ENCODE results near the gene PIRT. TPM values are rescaled to one million over a fixed set of nuclear protein-coding genes. Genes with fewer than 3 reads are reported as not detected.
"Not testable (repeated sequence)": the region's sequence is repeated elsewhere in the genome, so short reads cannot be mapped to it uniquely, and the experiment has no call there.

The PIRT gene
- not detected for total RNA-seq

DNA sequence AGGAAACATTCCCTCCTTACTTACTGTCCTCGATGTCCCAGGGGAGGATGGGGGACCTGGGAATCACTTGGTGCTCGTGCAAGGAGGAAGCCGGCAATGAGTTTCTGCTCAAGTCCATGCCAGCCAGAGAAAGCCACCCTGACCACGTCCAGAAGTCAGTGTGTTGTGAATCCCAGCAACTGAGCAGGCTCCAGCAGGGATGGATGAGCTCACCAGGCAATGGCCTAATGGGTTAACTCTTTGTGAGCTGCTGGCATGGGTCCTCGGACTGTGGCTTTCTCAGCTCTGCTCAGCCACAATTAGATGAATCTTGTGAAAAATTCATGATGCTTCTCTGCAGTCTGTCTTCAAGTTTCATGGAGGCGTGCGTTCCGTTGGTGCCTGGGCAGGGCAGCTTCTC lies at the start of gene PIRT:
PIRT (minus strand) TSS at position 167 of the 400 bp plus-strand sequence. CDS start 12,442 bp downstream, outside the sequence.
- Mint-ChIP-seq H3K4me1 (no peaks in the 10 kb centered on the region), H3K4me3 (no peak within 1 kb of the TSS), H3K27me3 (no peaks in the 10 kb centered on the region), H3K36me3 (ENCODE audit: low read depth) (no peaks in the 10 kb centered on the region), H3K27ac (no peak within 1 kb of the TSS), H3K9me3 (no peaks in the 10 kb centered on the region)
- POLR2A ChIA-PET = no interaction called here
- CTCF ChIA-PET = no interaction called here
- no peak for DNase-seq

DNA sequence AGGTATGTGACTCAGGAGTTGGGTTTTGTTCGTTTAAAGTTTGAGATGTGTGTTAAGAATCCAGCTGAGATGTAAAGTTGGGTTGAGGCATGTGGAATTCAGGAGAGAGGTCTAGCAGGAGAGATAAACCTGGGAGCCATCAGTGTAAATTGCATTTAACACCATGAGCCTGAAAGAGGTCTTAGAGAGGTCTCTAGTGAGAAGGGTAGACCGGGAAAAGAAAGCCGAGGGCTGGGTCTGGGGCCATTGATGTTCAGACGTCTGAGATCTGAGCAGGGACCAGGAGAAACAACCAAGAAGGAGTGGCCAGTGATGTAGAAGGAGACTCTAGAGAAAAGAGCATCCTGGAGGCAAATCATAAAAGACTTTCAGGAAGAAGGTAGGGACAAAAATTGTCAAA lies 44.1 kb upstream of the PIRT start:
- H3K4me1 Mint-ChIP-seq = no peaks in the 10 kb centered on the region
- H3K36me3 Mint-ChIP-seq (ENCODE audit: low read depth) = no peaks in the 10 kb centered on the region
- H3K27me3 Mint-ChIP-seq = no peaks in the 10 kb centered on the region
- H3K27ac Mint-ChIP-seq = no peak overlapping the region
- H3K9me3 Mint-ChIP-seq = no peaks in the 10 kb centered on the region
- no peak for DNase-seq
- no peak overlapping the region for H3K4me3 Mint-ChIP-seq
- ChIA-PET CTCF (no interaction called here), POLR2A (no interaction called here)

DNA sequence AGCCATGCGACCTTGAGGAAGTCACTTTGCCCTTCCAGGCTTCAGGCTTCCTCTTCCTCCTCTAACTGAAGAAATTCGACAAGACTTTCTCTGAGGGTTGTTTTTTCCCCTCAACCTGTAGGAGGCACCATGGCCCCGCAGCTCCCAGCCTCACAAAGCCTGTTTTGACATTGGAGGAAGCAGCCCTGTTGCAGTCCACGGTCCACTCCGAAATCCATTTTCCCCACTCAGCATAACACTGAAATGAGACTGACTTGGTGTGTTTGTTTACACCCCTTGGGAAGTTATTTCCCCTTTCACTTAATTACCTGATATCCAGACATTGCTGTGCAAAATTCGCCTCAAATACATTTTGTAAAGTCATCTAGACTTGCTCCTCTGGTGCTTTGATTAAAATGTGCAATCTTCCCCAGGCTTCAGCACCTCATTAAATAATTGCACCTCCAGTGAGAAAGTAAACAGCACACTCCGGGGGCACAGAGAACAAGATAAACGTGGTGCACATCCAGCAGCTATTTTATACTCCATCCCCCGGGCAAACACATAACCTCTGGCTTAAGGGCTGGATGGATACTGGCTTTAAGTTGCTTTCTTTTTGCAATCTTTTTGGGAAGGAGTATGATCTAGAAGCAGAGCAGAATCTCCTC lies 41.4 kb upstream of the PIRT start:
- Mint-ChIP-seq H3K4me1 (no peaks in the 10 kb centered on the region), H3K27ac (no peak overlapping the region), H3K9me3 (no peaks in the 10 kb centered on the region), H3K4me3 (no peak overlapping the region), H3K27me3 (no peaks in the 10 kb centered on the region), H3K36me3 (ENCODE audit: low read depth) (no peaks in the 10 kb centered on the region)
- ChIA-PET POLR2A (no interaction called here), CTCF (no interaction called here)
- no peak for DNase-seq

DNA sequence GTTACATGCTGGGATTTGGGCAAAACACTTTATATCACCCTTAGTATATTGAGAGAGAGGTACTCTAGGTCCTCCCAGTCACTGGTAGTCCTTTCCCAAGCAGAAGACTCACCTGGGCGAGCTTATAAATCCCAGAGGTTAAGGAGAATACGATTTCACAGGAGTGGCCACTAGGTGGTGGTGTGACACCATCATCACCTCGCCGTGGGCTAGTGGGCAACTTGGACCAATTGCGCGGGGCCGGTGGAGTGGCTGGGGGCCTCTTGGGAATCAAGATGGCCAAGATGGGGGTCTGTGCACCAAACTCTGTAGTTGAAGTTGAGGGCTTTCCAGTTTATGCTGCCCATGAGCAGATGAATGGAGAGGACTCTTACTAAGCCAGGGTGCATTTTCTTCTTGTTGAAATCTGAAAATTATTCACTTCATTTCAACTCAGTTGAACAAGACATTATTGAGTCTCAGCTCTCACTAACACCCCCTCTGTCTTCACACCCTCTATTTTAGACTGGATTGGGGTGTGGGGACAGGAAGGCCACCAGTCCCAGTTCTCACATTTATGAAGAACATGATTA lies 38.2 kb upstream of the PIRT start:
- Mint-ChIP-seq H3K27me3 (no peaks in the 10 kb centered on the region), H3K36me3 (ENCODE audit: low read depth) (no peaks in the 10 kb centered on the region), H3K9me3 (no peaks in the 10 kb centered on the region), H3K4me1 (no peaks in the 10 kb centered on the region), H3K4me3 (no peak overlapping the region), H3K27ac (no peak overlapping the region)
- ChIA-PET POLR2A (no interaction called here), CTCF (interaction anchor here (0.6 to 1.7 kb wide), 9 partner anchors 9 to 768 kb away, joined by 3 to 13 read pairs (median 4); no protein-coding TSS in a partner anchor)
- peak; percentile 18 for DNase-seq

DNA sequence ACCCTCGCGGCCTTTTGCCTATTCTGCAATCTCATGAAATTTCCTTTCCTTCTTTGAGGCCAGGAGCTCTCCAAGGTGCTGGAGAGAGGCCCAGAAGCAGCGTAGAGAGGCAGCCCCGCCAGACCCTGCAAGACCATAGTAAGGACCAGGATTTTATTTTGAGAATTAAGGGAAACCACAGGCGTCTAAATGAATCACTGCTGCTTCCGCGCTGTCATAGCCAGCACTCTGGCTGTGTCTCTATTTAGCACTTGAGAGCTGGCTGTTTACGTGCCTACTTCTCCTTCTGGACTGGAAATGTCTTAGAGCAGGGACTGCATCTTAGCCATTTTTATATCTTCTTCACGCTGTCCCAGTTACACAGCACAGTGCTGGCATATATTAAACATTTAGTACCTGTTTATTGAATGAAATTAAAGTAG lies 37.6 kb upstream of the PIRT start:
- Mint-ChIP-seq H3K4me1 (no peaks in the 10 kb centered on the region), H3K4me3 (no peak overlapping the region), H3K9me3 (no peaks in the 10 kb centered on the region), H3K27ac (no peak overlapping the region), H3K27me3 (no peaks in the 10 kb centered on the region), H3K36me3 (ENCODE audit: low read depth) (no peaks in the 10 kb centered on the region)
- CTCF ChIA-PET = interaction anchor here (0.6 to 1.7 kb wide), 10 partner anchors 10 to 822 kb away, joined by 3 to 13 read pairs (median 4); no protein-coding TSS in a partner anchor
- DNase-seq = no peak
- POLR2A ChIA-PET = no interaction called here

DNA sequence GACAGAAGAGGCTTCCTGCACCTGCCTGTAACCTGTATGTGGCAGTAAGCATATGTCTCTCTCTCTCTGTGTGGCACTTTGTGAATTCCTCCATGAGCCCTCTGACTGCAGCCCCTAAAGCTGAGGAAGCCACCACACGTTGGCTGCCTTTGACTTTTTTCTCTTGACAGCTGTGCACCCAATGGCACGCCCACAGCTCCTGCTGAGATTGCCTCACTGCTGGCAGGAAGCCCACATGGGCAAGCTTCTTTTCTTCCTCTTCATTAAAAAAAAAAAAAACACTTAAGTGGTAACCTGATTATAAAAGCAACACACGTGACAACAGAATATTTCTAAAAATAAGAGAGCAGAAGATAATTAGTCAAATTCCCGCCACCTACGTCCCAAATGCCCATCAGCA lies 34.0 kb upstream of the PIRT start:
- no peaks in the 10 kb centered on the region for H3K4me1 Mint-ChIP-seq
- CTCF ChIA-PET = no interaction called here
- no peak for DNase-seq

DNA sequence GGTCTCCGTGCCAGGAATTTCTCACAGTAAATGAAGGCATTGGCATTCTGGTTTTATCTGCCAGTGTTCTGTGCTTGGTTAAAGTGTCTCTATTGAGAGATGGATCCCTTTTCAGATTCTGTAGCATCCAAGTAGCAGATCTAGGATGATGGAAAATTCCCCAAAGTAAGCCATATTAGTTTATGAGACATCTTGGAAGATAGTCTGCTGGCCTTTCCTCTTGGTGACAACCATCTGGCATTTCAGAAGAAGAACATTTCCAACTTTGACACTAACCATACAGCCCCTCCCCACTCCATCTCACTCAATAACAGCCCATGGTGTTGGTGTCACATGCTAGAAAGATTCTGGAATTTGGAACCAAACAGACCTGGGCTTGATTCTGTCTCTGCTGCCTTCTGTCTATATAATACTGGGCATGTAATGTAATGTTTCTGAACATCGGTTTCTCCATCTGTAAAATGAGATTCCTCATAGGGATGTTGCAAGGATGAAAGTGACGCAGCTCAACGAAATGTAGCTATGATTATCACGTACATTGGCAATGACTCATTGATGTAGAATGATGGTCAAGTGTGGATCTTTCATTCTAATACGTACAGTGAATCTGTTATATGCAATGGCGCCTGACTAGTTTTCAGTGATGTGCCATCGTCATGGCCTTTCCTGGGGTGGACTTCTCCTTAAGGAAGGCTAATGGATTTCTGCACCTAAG lies 32.6 kb upstream of the PIRT start:
- no peaks in the 10 kb centered on the region for H3K4me1 Mint-ChIP-seq
- H3K27ac Mint-ChIP-seq = no peak overlapping the region
- no peak overlapping the region for H3K4me3 Mint-ChIP-seq
- CTCF ChIA-PET = no interaction called here
- no peaks in the 10 kb centered on the region for H3K9me3 Mint-ChIP-seq
- DNase-seq = no peak
- POLR2A ChIA-PET = no interaction called here
- H3K36me3 Mint-ChIP-seq (ENCODE audit: low read depth) = no peaks in the 10 kb centered on the region
- H3K27me3 Mint-ChIP-seq = no peaks in the 10 kb centered on the region

More for the DNA sequence above, 34.0 kb upstream of the PIRT start:
- POLR2A ChIA-PET = no interaction called here
- Mint-ChIP-seq H3K36me3 (ENCODE audit: low read depth) (no peaks in the 10 kb centered on the region), H3K27me3 (no peaks in the 10 kb centered on the region), H3K4me3 (no peak overlapping the region), H3K9me3 (no peaks in the 10 kb centered on the region), H3K27ac (no peak overlapping the region)

DNA sequence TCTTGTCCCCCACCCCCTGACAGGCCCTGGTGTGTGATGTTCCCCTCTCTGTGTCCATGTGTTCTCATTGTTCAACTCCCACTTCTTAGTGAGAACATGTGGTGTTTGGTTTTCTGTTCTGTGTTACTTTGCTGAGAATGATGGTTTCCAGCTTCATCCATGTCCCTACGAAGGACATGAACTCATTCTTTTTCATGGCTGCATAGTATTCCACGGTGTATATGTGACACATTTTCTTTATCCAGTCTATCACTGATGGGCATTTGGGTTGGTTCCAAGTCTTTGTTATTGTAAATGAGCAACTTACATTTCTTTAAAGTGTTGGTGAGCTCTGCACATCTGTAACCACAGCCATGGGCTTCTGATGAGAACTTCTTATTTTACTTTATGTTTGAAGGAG lies 30.9 kb upstream of the PIRT start:
- H3K9me3 Mint-ChIP-seq; CTCF ChIA-PET; H3K27ac Mint-ChIP-seq; POLR2A ChIA-PET; H3K27me3 Mint-ChIP-seq; H3K4me1 Mint-ChIP-seq; H3K4me3 Mint-ChIP-seq; H3K36me3 Mint-ChIP-seq (ENCODE audit: low read depth); DNase-seq: not testable (repeated sequence)

DNA sequence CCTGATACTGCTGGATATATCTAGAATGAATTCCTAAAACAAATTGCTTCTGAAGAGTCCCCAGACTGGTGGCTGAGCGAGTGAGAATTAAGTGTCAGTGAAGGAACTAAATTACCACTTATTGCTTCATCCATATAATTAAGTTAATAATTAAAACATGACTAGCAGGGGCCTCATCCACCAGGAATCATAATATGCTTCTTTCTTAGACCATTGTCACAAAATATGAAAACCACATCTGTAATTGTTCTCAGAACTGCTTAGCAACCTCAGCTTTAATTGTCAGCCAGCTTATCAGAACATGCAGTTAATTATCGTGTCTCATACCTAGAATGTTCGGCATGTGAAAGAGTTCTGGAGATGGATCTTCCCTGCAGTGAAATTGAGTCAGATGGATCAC lies 21.2 kb upstream of the PIRT start:
- Mint-ChIP-seq H3K27ac (no peak overlapping the region), H3K9me3 (no peaks in the 10 kb centered on the region), H3K4me1 (no peaks in the 10 kb centered on the region), H3K4me3 (no peak overlapping the region), H3K36me3 (ENCODE audit: low read depth) (no peaks in the 10 kb centered on the region), H3K27me3 (peaks cover 1% of the 10 kb centered on the region)
- DNase-seq = no peak
- ChIA-PET POLR2A (no interaction called here), CTCF (no interaction called here)

DNA sequence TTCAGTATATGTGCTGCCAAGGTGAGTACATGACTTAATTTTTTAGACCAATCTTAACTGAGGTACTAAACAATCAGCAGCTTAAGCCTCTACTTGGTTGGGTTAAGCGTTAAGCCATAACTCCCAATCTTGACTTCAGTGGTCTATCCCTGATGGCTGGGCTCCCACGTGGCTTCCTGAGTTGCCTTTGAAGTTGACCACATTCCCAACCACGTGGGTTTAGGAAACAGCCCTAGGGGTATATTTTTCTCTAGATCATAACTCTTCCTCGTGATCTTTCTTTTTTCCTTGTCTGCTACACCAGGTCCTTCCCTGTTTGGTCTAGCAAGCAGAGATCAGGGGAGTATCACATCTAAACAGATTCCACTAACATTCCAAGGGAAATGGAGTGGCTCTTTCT lies 20.1 kb upstream of the PIRT start:
- Mint-ChIP-seq H3K9me3 (no peaks in the 10 kb centered on the region), H3K27me3 (peaks cover 2% of the 10 kb centered on the region), H3K27ac (no peak overlapping the region), H3K4me1 (no peaks in the 10 kb centered on the region), H3K4me3 (no peak overlapping the region), H3K36me3 (ENCODE audit: low read depth) (no peaks in the 10 kb centered on the region)
- POLR2A ChIA-PET = no interaction called here
- CTCF ChIA-PET = no interaction called here
- DNase-seq = no peak

DNA sequence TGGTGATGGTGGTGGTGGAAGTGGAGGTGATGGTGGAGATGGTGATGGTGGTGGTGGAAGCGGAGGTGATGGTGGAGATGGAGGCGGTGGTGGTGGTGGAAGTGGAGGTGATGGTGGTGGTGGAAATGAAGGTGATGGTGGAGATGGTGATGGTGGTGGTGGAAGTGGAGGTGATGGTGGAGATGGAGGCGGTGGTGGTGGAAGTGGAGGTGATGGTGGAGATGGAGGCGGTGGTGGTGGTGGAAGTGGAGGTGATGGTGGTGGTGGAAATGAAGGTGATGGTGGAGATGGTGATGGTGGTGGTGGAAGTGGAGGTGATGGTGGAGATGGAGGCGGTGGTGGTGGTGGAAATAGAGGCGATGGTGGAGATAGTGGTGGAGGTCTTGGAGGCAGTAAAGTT lies 8.7 kb upstream of the PIRT start:
- H3K27ac Mint-ChIP-seq; POLR2A ChIA-PET; H3K36me3 Mint-ChIP-seq (ENCODE audit: low read depth); H3K4me3 Mint-ChIP-seq; H3K4me1 Mint-ChIP-seq; H3K9me3 Mint-ChIP-seq; DNase-seq: not testable (repeated sequence)
- CTCF ChIA-PET = interaction anchor here (0.8 kb wide), 1 partner anchor 110 kb away, joined by 3 read pairs; no protein-coding TSS in a partner anchor
- H3K27me3 Mint-ChIP-seq = peaks cover 11% of the 10 kb centered on the region

DNA sequence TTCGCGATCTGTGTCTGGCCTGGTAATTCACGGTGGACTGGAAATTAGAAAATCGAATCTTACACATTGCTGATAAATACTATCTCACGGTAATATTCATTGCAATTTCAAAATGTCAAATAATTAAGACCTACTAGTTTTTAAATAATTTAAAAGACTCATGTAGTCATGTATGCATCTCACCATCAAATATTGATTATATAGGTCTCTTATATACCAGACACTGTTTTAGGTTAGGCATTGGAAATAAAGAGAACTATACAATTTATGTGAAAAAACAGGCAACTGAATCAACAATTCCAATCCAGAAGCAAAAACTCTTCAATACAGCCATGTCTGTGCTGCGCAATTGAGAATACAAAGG lies 7.5 kb upstream of the PIRT start:
- ChIA-PET POLR2A (no interaction called here), CTCF (interaction anchor here (0.6 to 3.6 kb wide), 13 partner anchors 11 to 216 kb away, joined by 3 to 46 read pairs (median 3); no protein-coding TSS in a partner anchor)
- no peaks in the 10 kb centered on the region for H3K36me3 Mint-ChIP-seq (ENCODE audit: low read depth)
- H3K27me3 Mint-ChIP-seq = peaks cover 8% of the 10 kb centered on the region
- peak overlapping the region; percentile 55 for H3K4me3 Mint-ChIP-seq
- no peak for DNase-seq
- no peak overlapping the region for H3K27ac Mint-ChIP-seq
- peaks cover 7% of the 10 kb centered on the region for H3K4me1 Mint-ChIP-seq
- no peaks in the 10 kb centered on the region for H3K9me3 Mint-ChIP-seq

DNA sequence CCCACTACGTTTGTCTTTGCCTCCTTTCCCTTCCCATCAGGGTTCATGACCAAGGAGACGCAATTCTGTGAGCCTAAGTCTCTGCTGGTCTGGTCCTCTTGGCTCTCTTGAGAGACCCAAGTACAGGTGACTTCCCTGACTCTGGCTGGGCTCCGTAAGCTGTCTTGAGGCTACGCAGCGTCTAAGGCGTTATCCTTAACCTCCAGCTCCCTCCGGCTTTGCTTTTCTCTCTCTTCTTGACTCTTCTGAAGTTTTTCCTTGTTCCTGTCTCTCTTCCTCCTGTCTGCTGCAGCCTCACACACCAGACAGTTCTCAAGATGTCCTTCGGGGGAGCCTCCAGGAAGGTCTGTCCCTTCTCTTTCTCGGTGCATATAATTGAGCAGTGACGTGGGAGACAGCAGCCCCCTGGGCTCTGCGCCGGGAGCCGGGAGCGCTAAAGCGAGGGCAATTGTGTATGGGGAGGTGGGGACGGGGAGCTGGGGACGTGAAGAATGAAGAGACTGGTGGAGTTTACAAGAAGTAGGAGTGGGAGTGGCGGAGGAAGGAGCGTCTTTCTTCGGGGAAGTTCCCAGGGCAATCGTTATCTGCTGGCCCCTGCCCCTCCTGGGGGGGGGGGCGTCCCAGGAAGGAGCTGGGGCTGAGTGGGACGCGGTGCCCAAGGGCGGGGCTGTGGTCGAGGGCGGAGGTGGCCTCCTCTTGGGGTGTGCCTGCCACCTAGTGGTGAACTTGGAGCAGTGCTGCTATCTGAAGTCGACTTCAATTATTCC lies 6.9 kb upstream of the PIRT start:
- peak overlapping the region; percentile 55 for H3K4me3 Mint-ChIP-seq
- peaks cover 7% of the 10 kb centered on the region for H3K27me3 Mint-ChIP-seq
- H3K4me1 Mint-ChIP-seq = peaks cover 7% of the 10 kb centered on the region
- CTCF ChIA-PET = interaction anchor here (0.6 to 3.6 kb wide), 15 partner anchors 9 to 219 kb away, joined by 3 to 46 read pairs (median 3); no protein-coding TSS in a partner anchor
- H3K36me3 Mint-ChIP-seq (ENCODE audit: low read depth) = no peaks in the 10 kb centered on the region
- DNase-seq = peak; percentile 73
- H3K9me3 Mint-ChIP-seq = no peaks in the 10 kb centered on the region
- POLR2A ChIA-PET = no interaction called here
- H3K27ac Mint-ChIP-seq = no peak overlapping the region
